CD14-positive monocyte (primary cell): ENCODE measurements around the gene MAD2L1BP. TPM values are rescaled to one million over a fixed set of nuclear protein-coding genes. Genes with fewer than 3 reads are reported as not detected.
A peak's percentile ranks its signal among the peaks of the same experiment; 100 is the strongest.
"Not testable (repeated sequence)": the region's sequence is repeated elsewhere in the genome, so short reads cannot be mapped to it uniquely, and the experiment has no call there.

Source experiments
- DNase-seq, 3 donors: peaks; one replicate each; pipeline ENCODE4 v3.0.0-alpha.2; 2011 to 2022
- H2AFZ ChIP-seq: 2 replicates; pipeline ENCODE4 v1.6.0; 2012; ENCODE audit warnings: mild to moderate bottlenecking, low read depth, low read length, inconsistent platforms; ENCODE audit not compliant: insufficient read depth, poor library complexity, severe bottlenecking
- H3K27ac ChIP-seq, 2 donors: 1 replicate in 1 of 2; 2 replicates in 1 of 2; pipeline ENCODE4 v1.5.1; 2012 to 2013; ENCODE audit warnings: low read length in 2 of 2, control low read depth in 1 of 2, inconsistent platforms in 1 of 2, low read depth in 1 of 2, mild to moderate bottlenecking in 1 of 2
- H3K27me3 ChIP-seq, 2 donors: one replicate each; pipeline versions ENCODE4 v1.6.0 to v1.6.1; 2011 to 2013; ENCODE audit warnings: low read length in 2 of 2; ENCODE audit not compliant: control insufficient read depth in 2 of 2, insufficient read depth in 2 of 2
- H3K36me3 ChIP-seq, 2 donors: replicated peaks in 1 of 2; 1 replicate in 1 of 2; 2 replicates in 1 of 2; pipeline versions ENCODE4 v1.5.1 to v1.6.1; 2012 to 2013; ENCODE audit warnings: low read length in 2 of 2, control low read depth in 1 of 2, inconsistent platforms in 1 of 2, mild to moderate bottlenecking in 1 of 2; ENCODE audit not compliant: insufficient read depth in 2 of 2, control insufficient read depth in 1 of 2
- H3K4me1 ChIP-seq, 2 donors: 1 replicate in 1 of 2; 2 replicates in 1 of 2; pipeline versions ENCODE4 v1.5.1 to v1.6.1; 2012 to 2013; ENCODE audit warnings: low read length in 2 of 2, control low read depth in 1 of 2, inconsistent platforms in 1 of 2, mild to moderate bottlenecking in 1 of 2, moderate library complexity in 1 of 2; ENCODE audit not compliant: insufficient read depth in 2 of 2, control insufficient read depth in 1 of 2
- H3K4me2 ChIP-seq: replicated peaks from 2 replicates; pipeline ENCODE3; 2012; ENCODE audit warnings: low read length, moderate library complexity, mild to moderate bottlenecking; ENCODE audit not compliant: poor library complexity, severe bottlenecking; ENCODE audit errors: extremely low read depth
- H3K4me3 ChIP-seq, 3 experiments: fragments of 200-600 bp in 1 of 3; sonication (generic) in 1 of 3; replicated peaks in 1 of 3; 1 replicate in 2 of 3; 2 replicates in 1 of 3; pipeline ENCODE4 v1.5.1; 2011 to 2013; ENCODE audit warnings: low read length in 3 of 3, mild to moderate bottlenecking in 3 of 3, control low read depth in 2 of 3, low read depth in 2 of 3, inconsistent platforms in 1 of 3, moderate library complexity in 1 of 3
- H3K79me2 ChIP-seq: 2 replicates; pipeline ENCODE4 v1.6.0; 2012; ENCODE audit warnings: mild to moderate bottlenecking, control low read depth, inconsistent platforms, low read length, moderate library complexity; ENCODE audit not compliant: insufficient read depth
- H3K9ac ChIP-seq: 2 replicates; pipeline ENCODE4 v1.6.0; 2017; ENCODE audit warnings: low read length, mild to moderate bottlenecking; ENCODE audit not compliant: insufficient read depth, poor library complexity, severe bottlenecking
- H3K9me3 ChIP-seq, 2 donors: replicated peaks in 1 of 2; 1 replicate in 1 of 2; 2 replicates in 1 of 2; pipeline versions ENCODE4 v1.5.1 to v1.6.1; 2012 to 2013; ENCODE audit warnings: low read length in 2 of 2, control low read depth in 1 of 2; ENCODE audit not compliant: control insufficient read depth in 1 of 2, insufficient read depth in 1 of 2
- H4K20me1 ChIP-seq: 2 replicates; pipeline ENCODE4 v1.6.0; 2012; ENCODE audit warnings: mild to moderate bottlenecking, low read length, control low read depth, moderate library complexity; ENCODE audit not compliant: insufficient read depth
- H3K27ac Mint-ChIP-seq, 7 donors: one replicate each; pipeline ENCODE4 v1.8.0; 2020; ENCODE audit warnings: mild to moderate bottlenecking in 7 of 7, mixed read lengths in 7 of 7, moderate library complexity in 6 of 7, inconsistent platforms in 2 of 7
- H3K27me3 Mint-ChIP-seq, 3 donors: one replicate each; pipeline ENCODE4 v1.8.0; 2021 to 2022; ENCODE audit warnings: low read depth in 3 of 3, mild to moderate bottlenecking in 3 of 3, mixed read lengths in 3 of 3, moderate library complexity in 3 of 3, inconsistent platforms in 1 of 3
- H3K36me3 Mint-ChIP-seq, 2 donors: one replicate each; pipeline ENCODE4 v1.8.0; 2020; ENCODE audit warnings: mixed read lengths in 2 of 2, inconsistent platforms in 1 of 2, mild to moderate bottlenecking in 1 of 2
- H3K4me1 Mint-ChIP-seq: one replicate; pipeline ENCODE4 v1.8.0; 2020; ENCODE audit warnings: mild to moderate bottlenecking, mixed read lengths
- H3K4me3 Mint-ChIP-seq, 2 donors: one replicate each; pipeline ENCODE4 v1.8.0; 2020; ENCODE audit warnings: mild to moderate bottlenecking in 2 of 2, mixed read lengths in 2 of 2, moderate library complexity in 1 of 2
- H3K9me3 Mint-ChIP-seq, 7 donors: one replicate each; pipeline ENCODE4 v1.8.0; 2020 to 2022; ENCODE audit warnings: mixed read lengths in 7 of 7, mild to moderate bottlenecking in 6 of 7, moderate library complexity in 6 of 7, inconsistent platforms in 2 of 7
- WGBS: methylation state at CpG from one replicate; pipeline ENCODE4 v1.1.5; 2013; ENCODE audit warnings: missing lambda C conversion rate; ENCODE audit not compliant: insufficient coverage; 5-methylcytosine and 5-hydroxymethylcytosine counted together
- intact Hi-C, 2 donors: fragments of 100-400 bp; cut with micrococcal nuclease; formaldehyde crosslinking; loops; one replicate each; pipeline versions ENCODE4 v1.15.0 to v1.15.1; 2023
- polyA minus RNA-seq: library from RNA; depleted of rRNA, polyadenylated mRNA; stranded (reverse); fragments of >200 nt; gene quantifications from 2 replicates; pipeline ENCODE4 v1.2.3, GENCODE V29; 2012
- polyA plus RNA-seq, 3 donors: library from polyadenylated mRNA; depleted of rRNA in 1 of 3; unstranded in 2 of 3; stranded (reverse) in 1 of 3; fragments of 300-500 nt in 2 of 3; fragments of >200 nt in 1 of 3; fragmentation: Illumina TruSeq in 2 of 3; gene quantifications; 1 replicate in 2 of 3; 2 replicates in 1 of 3; pipeline ENCODE4 v1.2.3, GENCODE V29; 2012 to 2021
- total RNA-seq, 12 experiments: library from RNA in 1 of 12; stranded (reverse) in 1 of 12; fragments of 120-200 nt in 1 of 12; gene quantifications; one replicate each; pipeline ENCODE4 v1.2.4 and lab custom pipeline; 2013 to 2026; ENCODE audit warnings: mixed read lengths in 6 of 12, inconsistent platforms in 1 of 12
- TF ChIP-seq, protein P1 (sequence below): fragments of 200-600 bp; IDR thresholded peaks from one replicate; pipeline ENCODE4 v1.8.0; 2022; ENCODE audit warnings: antibody characterized with exemption, mild to moderate bottlenecking

MAD2L1BP gene, protein sequence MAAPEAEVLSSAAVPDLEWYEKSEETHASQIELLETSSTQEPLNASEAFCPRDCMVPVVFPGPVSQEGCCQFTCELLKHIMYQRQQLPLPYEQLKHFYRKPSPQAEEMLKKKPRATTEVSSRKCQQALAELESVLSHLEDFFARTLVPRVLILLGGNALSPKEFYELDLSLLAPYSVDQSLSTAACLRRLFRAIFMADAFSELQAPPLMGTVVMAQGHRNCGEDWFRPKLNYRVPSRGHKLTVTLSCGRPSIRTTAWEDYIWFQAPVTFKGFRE
- 25.8 TPM for total RNA-seq (2013)
- 10 to 100 TPM; 17.3 to 33.5 (median 26.5) TPM for polyA plus RNA-seq
- polyA minus RNA-seq: 10.8 and 17.1 TPM in 2 replicates
- total RNA-seq (lab: John Stamatoyannopoulos, UW): 11.2 to 31.1 (median 20.3) reads per million in 11 experiments

DNA sequence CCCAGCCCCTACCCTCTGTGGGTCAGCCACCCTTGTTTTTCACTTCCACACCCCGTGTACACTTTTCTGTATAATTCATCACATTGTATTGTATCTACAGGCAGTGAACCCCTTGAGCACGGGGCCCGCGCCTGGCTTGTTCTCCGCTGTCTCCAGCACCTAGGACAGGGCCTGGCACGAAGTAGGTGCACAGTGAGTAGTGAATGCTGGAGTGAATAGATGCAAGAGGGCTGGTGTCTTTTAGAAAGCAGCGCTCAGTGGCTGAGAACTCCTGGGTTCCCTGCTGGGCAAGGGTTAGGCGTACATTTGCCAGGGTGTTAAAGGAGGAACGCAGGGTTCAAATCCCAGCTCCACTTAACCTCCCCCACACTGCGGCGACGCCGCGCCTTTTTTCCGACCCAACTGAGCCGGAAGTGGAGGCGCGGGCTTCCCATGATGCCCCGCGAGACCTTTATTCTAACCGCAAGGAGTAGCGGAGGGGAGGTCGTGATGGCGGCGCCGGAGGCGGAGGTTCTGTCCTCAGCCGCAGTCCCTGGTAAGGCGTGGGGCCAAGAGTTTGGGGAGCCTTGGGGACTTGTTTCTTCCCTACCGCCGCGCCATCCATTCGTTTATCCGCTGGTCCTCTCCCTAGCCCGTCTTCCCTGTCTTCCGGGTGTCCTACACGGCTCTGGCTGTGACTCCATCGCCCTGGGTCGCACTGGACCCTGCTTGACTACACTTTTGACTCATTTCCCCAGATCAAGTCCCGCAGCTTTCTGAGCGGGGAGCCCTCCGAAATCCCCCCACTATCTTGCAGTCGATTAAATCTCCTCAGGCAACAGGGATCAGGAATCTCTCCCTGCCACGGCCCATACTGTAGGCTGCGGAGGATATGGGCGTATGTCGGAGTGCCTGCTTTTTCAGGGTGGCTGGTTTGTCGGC, at the start of gene MAD2L1BP:
Gene MAD2L1BP (plus strand): TSS at position 454 of the 921 bp plus-strand sequence. CDS start 36 bp downstream, at position 490.
- peak within 1 kb of the TSS; percentile 92 to 98 (median 96) for H3K27ac Mint-ChIP-seq
- H3K4me3 ChIP-seq: peak within 1 kb of the TSS; percentile 65 to 98 (median 77)
- H3K9ac ChIP-seq: peak within 1 kb of the TSS; percentile 88
- H3K4me1 Mint-ChIP-seq: peaks cover 54% of the 10 kb centered on the region
- peak within 1 kb of the TSS; percentile 98 to 99 for H3K4me3 Mint-ChIP-seq
- 0% methylated on average over 30 of the region's 48 CpGs for WGBS
- H3K36me3 ChIP-seq: peaks cover 18 to 22% of the 10 kb centered on the region in 2 donors
- peaks cover 22% of the 10 kb centered on the region for H4K20me1 ChIP-seq
- H3K9me3 Mint-ChIP-seq: peaks cover 0 to 3% (median 0%) of the 10 kb centered on the region in 7 donors
- H2AFZ ChIP-seq: peak within 1 kb of the TSS; percentile 93
- H3K27ac ChIP-seq: peak within 1 kb of the TSS; percentile 67 to 95
- peaks cover 20 to 37% of the 10 kb centered on the region in 2 donors for H3K36me3 Mint-ChIP-seq
- intact Hi-C loops: no loop called here
- peaks cover 0 to 2% (median 0%) of the 10 kb centered on the region in 3 donors for H3K27me3 Mint-ChIP-seq
- H3K4me2 ChIP-seq: peak within 1 kb of the TSS; percentile 86
- peak; percentile 63 to 68 (median 64) for DNase-seq
- no peaks in the 10 kb centered on the region for H3K27me3 ChIP-seq
- H3K9me3 ChIP-seq: no peaks in the 10 kb centered on the region
- TF ChIP-seq, protein P1, sequence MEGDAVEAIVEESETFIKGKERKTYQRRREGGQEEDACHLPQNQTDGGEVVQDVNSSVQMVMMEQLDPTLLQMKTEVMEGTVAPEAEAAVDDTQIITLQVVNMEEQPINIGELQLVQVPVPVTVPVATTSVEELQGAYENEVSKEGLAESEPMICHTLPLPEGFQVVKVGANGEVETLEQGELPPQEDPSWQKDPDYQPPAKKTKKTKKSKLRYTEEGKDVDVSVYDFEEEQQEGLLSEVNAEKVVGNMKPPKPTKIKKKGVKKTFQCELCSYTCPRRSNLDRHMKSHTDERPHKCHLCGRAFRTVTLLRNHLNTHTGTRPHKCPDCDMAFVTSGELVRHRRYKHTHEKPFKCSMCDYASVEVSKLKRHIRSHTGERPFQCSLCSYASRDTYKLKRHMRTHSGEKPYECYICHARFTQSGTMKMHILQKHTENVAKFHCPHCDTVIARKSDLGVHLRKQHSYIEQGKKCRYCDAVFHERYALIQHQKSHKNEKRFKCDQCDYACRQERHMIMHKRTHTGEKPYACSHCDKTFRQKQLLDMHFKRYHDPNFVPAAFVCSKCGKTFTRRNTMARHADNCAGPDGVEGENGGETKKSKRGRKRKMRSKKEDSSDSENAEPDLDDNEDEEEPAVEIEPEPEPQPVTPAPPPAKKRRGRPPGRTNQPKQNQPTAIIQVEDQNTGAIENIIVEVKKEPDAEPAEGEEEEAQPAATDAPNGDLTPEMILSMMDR: no peak
- H3K79me2 ChIP-seq: peaks cover 49% of the 10 kb centered on the region
- H3K4me1 ChIP-seq: peaks cover 37 to 44% of the 10 kb centered on the region in 2 donors

DNA sequence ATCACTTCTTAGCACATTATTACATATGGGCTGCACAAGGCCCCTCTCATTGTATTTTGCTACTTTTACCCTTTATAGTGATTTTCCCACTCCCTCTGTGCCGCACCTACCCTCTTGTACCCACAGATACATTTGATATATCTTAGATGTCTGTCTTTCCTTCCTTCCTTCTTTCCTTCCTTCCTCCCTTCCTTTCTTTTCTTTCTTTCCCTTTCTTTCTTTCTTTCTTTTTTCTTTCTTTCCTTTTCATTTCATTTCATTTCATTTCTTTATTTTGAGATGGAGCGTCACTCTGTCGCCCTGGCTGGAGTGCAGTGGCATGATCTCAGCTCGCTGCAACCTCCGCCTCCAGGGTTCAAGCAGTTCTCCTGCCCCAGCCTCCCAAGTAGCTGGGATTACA, 47.4 kb upstream of the MAD2L1BP start:
- intact Hi-C loops: no loop called here
- 100% methylated on average over 5 of the region's 5 CpGs for WGBS
- no peaks in the 10 kb centered on the region for H3K9me3 Mint-ChIP-seq
- H3K27me3 Mint-ChIP-seq: no peaks in the 10 kb centered on the region
- DNase-seq: no peak
- H3K79me2 ChIP-seq: peaks cover 4% of the 10 kb centered on the region
- H3K4me3 ChIP-seq: no peak overlapping the region
- TF ChIP-seq, protein P1: no peak
- no peak overlapping the region for H3K9ac ChIP-seq
- no peaks in the 10 kb centered on the region for H4K20me1 ChIP-seq
- H3K36me3 ChIP-seq: peaks cover 61 to 96% of the 10 kb centered on the region in 2 donors
- H3K27me3 ChIP-seq: no peaks in the 10 kb centered on the region
- no peak overlapping the region for H2AFZ ChIP-seq
- no peak overlapping the region for H3K4me3 Mint-ChIP-seq
- no peaks in the 10 kb centered on the region for H3K4me1 ChIP-seq
- H3K4me1 Mint-ChIP-seq: no peaks in the 10 kb centered on the region
- H3K27ac Mint-ChIP-seq: peak overlapping the region in 1 of 7 donors; percentile 21
- no peak overlapping the region for H3K27ac ChIP-seq
- H3K36me3 Mint-ChIP-seq: peaks cover 56 to 92% of the 10 kb centered on the region in 2 donors
- H3K4me2 ChIP-seq: no peak overlapping the region
- H3K9me3 ChIP-seq: no peaks in the 10 kb centered on the region

DNA sequence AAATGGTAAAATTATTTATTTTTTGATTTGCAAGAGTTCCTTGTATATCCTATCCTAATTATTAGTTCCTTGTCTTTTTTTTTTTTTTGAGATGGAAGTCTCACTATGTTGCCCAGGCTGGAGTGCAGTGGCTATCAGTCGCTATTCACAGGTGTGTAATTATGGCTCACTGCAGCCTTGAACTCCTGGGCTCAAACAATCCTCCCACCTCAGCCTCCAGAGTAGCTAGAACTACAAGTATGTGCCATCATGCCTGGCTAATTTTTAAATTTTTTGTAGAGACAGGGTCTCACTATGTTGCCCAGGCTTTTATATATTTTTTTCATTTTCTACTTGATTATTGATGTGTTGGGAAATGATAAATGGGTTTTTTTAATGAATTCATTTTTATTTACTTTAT, 46.1 kb upstream of the MAD2L1BP start:
- peaks cover 51 to 86% of the 10 kb centered on the region in 2 donors for H3K36me3 ChIP-seq
- H4K20me1 ChIP-seq, H3K27me3 ChIP-seq, intact Hi-C loops, H3K9me3 ChIP-seq, H3K9me3 Mint-ChIP-seq, H3K4me2 ChIP-seq, H3K27ac ChIP-seq, H3K9ac ChIP-seq, DNase-seq, H2AFZ ChIP-seq, H3K27me3 Mint-ChIP-seq, H3K79me2 ChIP-seq, H3K4me1 ChIP-seq, H3K4me3 Mint-ChIP-seq, H3K4me1 Mint-ChIP-seq, H3K4me3 ChIP-seq: not testable (repeated sequence)
- peaks cover 45 to 82% of the 10 kb centered on the region in 2 donors for H3K36me3 Mint-ChIP-seq
- peak overlapping the region in 2 of 7 donors; percentile 6 to 69 for H3K27ac Mint-ChIP-seq
- WGBS: no CpG with 5 or more reads among the region's 1 CpG
